GM12875 (cell line): Measurements from ENCODE around the gene CNTN4.
"Not testable (repeated sequence)": the region's sequence is repeated elsewhere in the genome, so short reads cannot be mapped to it uniquely, and the experiment has no call there.

Experiments used
- H3K4me3 ChIP-seq: one replicate; pipeline ENCODE4 v1.5.1; 2011; ENCODE audit warnings: low read depth, low read length, control low read depth
- CTCF ChIP-seq: IDR thresholded peaks from 2 replicates; pipeline ENCODE4 v1.5.1; 2011; ENCODE audit warnings: low read depth, mild to moderate bottlenecking, control low read depth, inconsistent platforms, low read length, moderate library complexity, borderline replicate concordance; ENCODE audit not compliant: insufficient read depth

The CNTN4 gene

GRCh38 chr3:2984005-2984830, 885.6 kb downstream of the CNTN4 start:
- TF ChIP-seq CTCF: no peak

GRCh38 chr3:2984831-2985220, 886.2 kb downstream of the CNTN4 start:
- TF ChIP-seq CTCF: no peak
- H3K4me3 ChIP-seq: no peak overlapping the region

More at GRCh38 chr3:2984005-2984830, 885.6 kb downstream of the CNTN4 start:
- no peak overlapping the region for H3K4me3 ChIP-seq

- no peak for TF ChIP-seq CTCF
- H3K4me3 ChIP-seq: no peak overlapping the region
Observed at GRCh38 chr3:2985479-2985878, 886.8 kb downstream of the CNTN4 start.

GRCh38 chr3:2992534-2992933, 893.9 kb downstream of the CNTN4 start:
- TF ChIP-seq CTCF: no peak

GRCh38 chr3:2993130-2993529, 894.5 kb downstream of the CNTN4 start:
- H3K4me3 ChIP-seq: not testable (repeated sequence)

More at GRCh38 chr3:2992534-2992933, 893.9 kb downstream of the CNTN4 start:
- no peak overlapping the region for H3K4me3 ChIP-seq

- TF ChIP-seq CTCF: no peak
- no peak overlapping the region for H3K4me3 ChIP-seq
Observed at GRCh38 chr3:2993736-2994135, 895.1 kb downstream of the CNTN4 start.

- no peak overlapping the region for H3K4me3 ChIP-seq
- TF ChIP-seq CTCF: no peak
Observed at GRCh38 chr3:2995195-2995594, 896.5 kb downstream of the CNTN4 start.
